ENCODE results near the gene KRTAP1-1.

DNA sequence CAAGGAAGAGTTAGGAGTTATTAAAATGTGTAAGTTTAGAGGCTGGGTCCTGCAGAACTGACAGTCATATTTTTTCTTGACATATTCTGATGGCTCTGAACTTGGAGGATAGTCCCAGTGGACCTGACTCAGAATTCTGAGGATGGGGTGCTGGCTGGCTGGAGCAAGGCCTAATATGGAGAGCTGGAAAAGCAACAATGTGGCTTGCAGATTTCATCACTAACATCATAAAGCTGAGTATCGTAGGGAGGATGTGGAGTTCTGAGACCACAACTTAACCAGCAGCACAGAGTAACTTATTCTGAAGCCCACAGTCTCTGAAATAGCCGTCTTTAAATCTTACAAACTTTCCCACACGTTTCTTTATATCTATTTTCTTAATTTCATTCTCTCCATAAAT, 16.6 kb downstream of the KRTAP1-1 start:
- no peak for TF ChIP-seq POLR2A (IDR thresholded peaks at IDR 0.05; ENCODE audit: low read length)
- no peak for TF ChIP-seq CTCF (IDR thresholded peaks at IDR 0.05)
- no peak for TF ChIP-seq KDM1A (IDR thresholded peaks at IDR 0.05; ENCODE audit: low read depth)
- no peak for TF ChIP-seq RAD21 (conservative IDR thresholded peaks at IDR 0.05 in 1 of 2, IDR thresholded peaks at IDR 0.05 in 1 of 2)
- TF ChIP-seq MYC (IDR thresholded peaks at IDR 0.05; ENCODE audit: borderline replicate concordance, low read length), result no peak

Measured in A549 (cell line).